Dedifferentiated amniotic fluid mesenchymal stem cell (primary cell): ENCODE results near the gene GPN2.
A peak's percentile ranks its signal among the peaks of the same experiment; 100 is the strongest.
"Not testable (repeated sequence)": the region's sequence is repeated elsewhere in the genome, so short reads cannot be mapped to it uniquely, and the experiment has no call there.

Experiments used
- DNase-seq: peaks from one replicate; pipeline ENCODE4 v3.0.0-alpha.2; 2016; ENCODE audit errors: extremely low spot score

Gene GPN2

GRCh38 chr1:26900815-26901511 is 10.9 kb upstream of the GPN2 start:
- no peak for DNase-seq

GRCh38 chr1:26900001-26900814 is 10.1 kb upstream of the GPN2 start, which contains the start of gene GPATCH3:
Gene GPATCH3, minus strand, starts transcription at chr1:26900467. Its CDS starts 25 bp downstream, at chr1:26900442.
- peak; percentile 94 for DNase-seq

GRCh38 chr1:26897351-26897750 is 7.3 kb upstream of the GPN2 start:
- DNase-seq: no peak

DNA sequence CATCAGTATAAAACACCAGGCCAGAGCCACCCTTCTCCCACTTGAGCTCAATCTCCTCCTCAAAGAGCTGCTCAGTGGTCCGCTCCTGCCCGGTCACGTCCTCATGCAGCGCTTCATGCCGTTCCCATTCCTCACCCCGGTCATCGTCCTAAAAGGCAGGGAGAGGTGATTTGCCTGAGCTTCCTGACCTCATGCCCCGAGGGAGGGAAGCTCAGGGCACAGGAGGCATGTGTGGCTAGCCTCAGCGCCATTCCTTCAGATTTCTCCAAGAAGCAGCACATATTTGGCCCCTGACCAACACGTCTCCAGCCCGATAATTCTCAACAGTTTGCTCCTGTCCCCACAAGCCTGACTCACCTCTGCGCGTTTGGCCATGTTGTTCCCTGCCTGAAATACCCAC is 4.2 kb upstream of the GPN2 start:
- DNase-seq: no peak

DNA sequence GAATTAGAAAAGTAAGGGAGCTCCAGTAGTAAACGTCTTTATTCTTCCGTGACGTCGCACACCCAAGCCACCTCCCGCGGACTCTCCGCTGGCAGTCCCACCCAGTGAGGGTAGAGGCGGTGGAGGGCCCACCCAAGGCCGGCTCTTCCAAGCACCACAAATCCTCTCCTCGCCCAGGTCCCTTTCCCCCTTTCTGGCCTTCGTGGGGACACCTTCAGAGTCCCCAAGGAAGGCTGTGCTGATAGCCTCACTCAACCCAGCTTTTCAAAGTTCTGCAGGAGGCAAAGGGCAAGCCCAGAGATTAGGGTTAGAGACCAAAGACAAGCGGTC is 349 bp upstream of the GPN2 start:
- DNase-seq: no peak

GRCh38 chr1:26888231-26888630 is 1.9 kb downstream of the GPN2 start:
- no peak for DNase-seq

DNA sequence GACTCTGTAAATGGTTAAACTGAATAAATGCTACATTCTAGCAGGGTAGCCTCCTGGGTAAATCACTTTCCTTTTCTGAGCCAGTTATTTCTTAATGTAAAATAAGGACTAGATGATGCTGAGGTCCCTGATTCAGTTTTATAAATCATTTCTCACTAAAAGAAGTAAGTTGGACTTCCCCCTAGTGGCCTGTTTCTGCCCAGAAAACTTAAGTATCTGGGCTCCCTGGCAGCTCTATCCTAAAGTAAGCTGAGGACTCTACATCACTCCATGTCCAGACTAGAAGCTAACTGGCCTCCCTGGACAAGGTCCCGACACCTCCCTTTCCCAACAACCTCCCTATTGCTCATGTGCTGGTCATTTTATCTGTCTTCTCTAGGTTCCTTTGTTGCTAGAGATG is 3.0 kb downstream of the GPN2 start:
- DNase-seq: peak; percentile 58

GRCh38 chr1:26882696-26883463 is 7.2 kb downstream of the GPN2 start:
- no peak for DNase-seq

- DNase-seq: not testable (repeated sequence)
Observed at GRCh38 chr1:26881611-26882010, 8.5 kb downstream of the GPN2 start.

DNA sequence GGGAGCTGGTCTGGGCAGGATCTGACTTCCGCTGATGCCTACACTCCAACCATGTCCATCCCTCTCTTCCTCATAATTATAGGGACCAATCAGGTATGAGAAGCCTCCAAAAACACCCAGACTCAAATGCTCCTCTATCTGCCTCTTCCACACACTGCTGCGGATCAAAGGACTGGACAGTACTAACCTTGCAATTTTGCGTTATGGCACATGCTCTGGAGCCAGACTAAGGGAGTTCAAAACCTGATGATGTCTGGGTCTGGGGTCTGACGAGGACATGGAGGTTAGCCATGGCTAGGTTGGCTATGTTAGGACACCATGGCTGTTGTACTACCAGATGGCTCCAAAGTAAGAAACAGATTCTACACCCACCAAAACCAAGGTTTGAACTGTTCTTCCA is 10.3 kb downstream of the GPN2 start:
- no peak for DNase-seq

GRCh38 chr1:26877326-26877725 is 12.8 kb downstream of the GPN2 start:
- no peak for DNase-seq

- no peak for DNase-seq
Observed at GRCh38 chr1:26874896-26875295, 15.2 kb downstream of the GPN2 start.

GRCh38 chr1:26873097-26873496 is 17.0 kb downstream of the GPN2 start:
- DNase-seq: not testable (repeated sequence)

DNA sequence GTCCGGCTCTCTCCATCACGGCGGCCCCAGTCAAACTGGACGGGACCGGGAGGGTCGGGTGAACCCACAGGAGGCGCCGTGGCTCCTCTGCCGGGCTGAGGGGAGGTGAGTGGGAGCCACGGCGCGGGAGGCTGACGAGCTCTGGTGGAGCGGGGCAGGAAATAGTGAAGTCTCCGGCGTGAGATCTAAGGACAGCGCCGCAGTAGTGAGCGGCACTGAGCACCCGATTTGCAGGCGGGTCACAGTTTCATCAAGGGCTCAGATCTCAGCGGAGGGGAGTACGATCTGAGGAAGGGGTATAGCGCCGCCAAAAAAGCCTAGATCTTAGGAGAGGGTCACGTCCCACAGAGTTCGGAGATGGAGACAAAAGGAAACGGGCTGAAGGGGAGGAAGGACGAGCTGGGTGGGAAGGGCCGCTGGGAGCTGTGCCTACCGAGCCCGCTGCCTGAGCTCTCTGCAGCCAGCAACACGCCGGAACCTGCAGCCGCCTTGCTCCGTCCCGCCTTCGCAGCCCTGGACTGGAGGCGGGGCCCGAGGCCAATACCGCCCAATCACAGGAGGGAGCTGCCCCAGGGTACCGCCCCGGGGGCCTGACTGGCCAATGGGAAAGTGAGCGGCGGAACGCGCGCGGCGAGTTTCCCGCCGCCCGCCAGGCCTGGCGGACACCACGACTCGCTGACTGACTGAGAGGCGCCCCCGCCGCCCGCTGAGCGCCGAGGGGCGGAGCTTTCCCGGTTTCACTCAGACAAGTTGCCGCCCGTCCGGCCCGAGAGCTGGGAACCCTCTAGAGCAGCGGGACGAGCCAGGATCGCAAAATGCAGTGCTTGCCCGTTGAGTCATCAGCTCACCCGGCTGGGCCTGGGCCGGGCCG is 25.2 kb downstream of the GPN2 start:
- DNase-seq: peak; percentile 94

GRCh38 chr1:26863685-26864077 is 26.4 kb downstream of the GPN2 start:
- DNase-seq: no peak

GRCh38 chr1:26862781-26863684 is 27.1 kb downstream of the GPN2 start, which contains the start of gene SFN:
Gene SFN, plus strand, starts transcription at chr1:26863149. Its CDS starts 64 bp downstream, at chr1:26863213.
- DNase-seq: no peak

- DNase-seq: no peak
Observed at GRCh38 chr1:26861889-26862378, 28.1 kb downstream of the GPN2 start.

DNA sequence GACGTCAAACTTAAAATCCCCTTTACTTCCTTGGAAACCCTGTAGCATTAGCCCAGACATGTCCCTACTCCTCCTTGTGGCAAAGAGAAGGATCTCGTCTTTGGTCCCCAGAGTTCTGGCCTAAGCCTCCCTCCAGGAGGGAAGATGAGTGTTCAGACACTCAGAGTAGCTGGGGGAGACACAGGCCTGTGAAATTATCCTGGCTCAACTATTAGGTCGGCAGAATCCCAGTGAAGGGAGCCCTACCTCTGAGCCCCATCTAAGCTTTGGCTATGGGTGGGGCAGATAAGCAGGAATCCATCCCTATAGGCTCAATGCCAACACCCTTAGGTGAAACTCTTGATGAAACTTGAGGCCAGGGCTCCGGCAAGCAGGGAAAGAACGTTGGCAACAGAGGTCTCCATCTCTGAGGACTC is 28.8 kb downstream of the GPN2 start:
- DNase-seq: no peak

DNA sequence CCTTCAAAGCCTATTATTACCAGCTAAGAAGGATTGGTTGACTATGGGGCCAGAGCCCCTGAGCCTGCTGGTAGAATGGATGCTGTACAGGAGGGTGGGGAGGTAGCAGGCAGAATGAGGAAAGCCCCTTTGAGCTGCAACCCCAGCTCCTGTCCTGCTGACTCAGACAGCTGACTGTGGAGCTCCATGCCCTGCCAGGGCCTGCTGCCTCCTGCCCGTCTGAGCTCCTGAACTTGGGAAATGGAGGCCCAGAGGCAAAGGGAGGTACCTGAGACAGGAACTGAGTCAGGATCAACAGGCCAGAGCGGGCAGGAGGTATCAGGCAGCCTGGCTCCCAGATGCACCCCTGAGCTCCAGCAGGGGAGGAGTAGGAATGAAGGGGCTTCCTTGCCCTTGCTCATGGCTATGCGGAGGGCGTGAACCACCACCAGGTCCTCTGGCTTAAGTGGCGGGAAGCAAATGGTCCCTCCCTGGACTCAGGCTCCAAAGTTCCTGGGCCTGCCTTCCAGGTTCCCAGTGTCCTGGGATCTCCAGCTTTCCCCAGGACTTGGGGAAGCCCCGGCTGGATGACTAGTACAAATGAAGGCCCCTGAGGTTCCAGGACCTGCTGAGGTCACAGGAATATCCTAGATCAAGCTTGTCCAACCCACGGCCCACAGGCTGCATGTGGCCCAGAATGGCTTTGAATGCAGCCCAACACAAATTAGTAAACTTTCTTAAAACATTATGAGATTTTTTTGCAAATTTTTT is 31.0 kb downstream of the GPN2 start:
- no peak for DNase-seq
